H1 (cell line): ENCODE measurements around the gene SPTB. TPM values are rescaled to one million over a fixed set of nuclear protein-coding genes. Genes with fewer than 3 reads are reported as not detected.

Experiments used
- ASH2L ChIP-seq: fragments of 200-600, 300-600 bp; sonication (generic); IDR thresholded peaks from one replicate; pipeline ENCODE4 v1.7.1; 2017; ENCODE audit warnings: low read length
- EP300 ChIP-seq, 2 experiments: IDR thresholded peaks; 1 replicate in 1 of 2; 2 replicates in 1 of 2; pipeline ENCODE4 v1.6.1; 2011 to 2012; ENCODE audit warnings: low read depth in 2 of 2, low read length in 2 of 2, mild to moderate bottlenecking in 2 of 2, borderline replicate concordance in 1 of 2, inconsistent platforms in 1 of 2, moderate library complexity in 1 of 2
- JUN ChIP-seq: IDR thresholded peaks from 2 replicates; pipeline ENCODE4 v1.6.1; 2011; ENCODE audit warnings: low read depth, mild to moderate bottlenecking, improper control_type of control experiment, low read length
- RBBP5 ChIP-seq: IDR thresholded peaks from 2 replicates; pipeline ENCODE4 v1.7.1; 2012; ENCODE audit warnings: low read depth, mild to moderate bottlenecking, inconsistent platforms, low read length, moderate library complexity, borderline replicate concordance
- RXRA ChIP-seq: IDR thresholded peaks from 2 replicates; pipeline ENCODE4 v1.6.1; 2011; ENCODE audit warnings: low read depth, mild to moderate bottlenecking, low read length, moderate library complexity; ENCODE audit not compliant: insufficient read depth
- SIN3A ChIP-seq, 2 experiments: IDR thresholded peaks in 1 of 2; conservative IDR thresholded peaks in 1 of 2; 2 replicates each; pipeline ENCODE4 v1.6.1; 2011 to 2012; ENCODE audit warnings: low read length in 2 of 2, improper control_type of control experiment in 1 of 2, low read depth in 1 of 2, mild to moderate bottlenecking in 1 of 2
- TBP ChIP-seq: IDR thresholded peaks from 2 replicates; pipeline ENCODE4 v1.6.1; 2011; ENCODE audit warnings: low read depth, low read length, improper control_type of control experiment
- polyA plus RNA-seq, 7 experiments: library from polyadenylated mRNA; depleted of rRNA in 3 of 7; stranded (reverse) in 5 of 7; unstranded in 2 of 7; fragments of >200 nt in 5 of 7; fragments of 200-250 nt in 2 of 7; gene quantifications; 1 replicate in 5 of 7; 2 replicates in 1 of 7; 4 replicates in 1 of 7; pipeline versions ENCODE4 v1.2.1 to v1.2.3, GENCODE V29; 2011 to 2013; ENCODE audit warnings: missing spikeins in 2 of 7, mixed read lengths in 2 of 7
- total RNA-seq: library from RNA; stranded (reverse); fragmentation: NEBNext Ultra II Directional; extraction: Animal tissue kit (Norgen Biotek cat#: 25700); gene quantifications from 2 replicates; pipeline ENCODE4 v1.2.1, GENCODE V29; 2021
- TF ChIP-seq, protein P1 (sequence below): fragments of 300-600 bp; sonication (generic); IDR thresholded peaks from 2 replicates; pipeline ENCODE4 v1.7.1; 2012; ENCODE audit warnings: low read length, moderate library complexity, mild to moderate bottlenecking, inconsistent platforms; ENCODE audit not compliant: insufficient replicate concordance
- TF ChIP-seq, protein P2 (sequence below): IDR thresholded peaks from 2 replicates; pipeline ENCODE4 v1.6.1; 2012; ENCODE audit warnings: inconsistent platforms

Gene SPTB
- total and polyA plus RNA-seq, 2 of the 8 experiments (the other 6 are each of a cell fraction or from before 2014, with no cell fraction given): 0.30 to 2.4 TPM

GRCh38 chr14:64715628-64716412 is 163.9 kb downstream of the SPTB start (continued):
- TF ChIP-seq, protein P1, sequence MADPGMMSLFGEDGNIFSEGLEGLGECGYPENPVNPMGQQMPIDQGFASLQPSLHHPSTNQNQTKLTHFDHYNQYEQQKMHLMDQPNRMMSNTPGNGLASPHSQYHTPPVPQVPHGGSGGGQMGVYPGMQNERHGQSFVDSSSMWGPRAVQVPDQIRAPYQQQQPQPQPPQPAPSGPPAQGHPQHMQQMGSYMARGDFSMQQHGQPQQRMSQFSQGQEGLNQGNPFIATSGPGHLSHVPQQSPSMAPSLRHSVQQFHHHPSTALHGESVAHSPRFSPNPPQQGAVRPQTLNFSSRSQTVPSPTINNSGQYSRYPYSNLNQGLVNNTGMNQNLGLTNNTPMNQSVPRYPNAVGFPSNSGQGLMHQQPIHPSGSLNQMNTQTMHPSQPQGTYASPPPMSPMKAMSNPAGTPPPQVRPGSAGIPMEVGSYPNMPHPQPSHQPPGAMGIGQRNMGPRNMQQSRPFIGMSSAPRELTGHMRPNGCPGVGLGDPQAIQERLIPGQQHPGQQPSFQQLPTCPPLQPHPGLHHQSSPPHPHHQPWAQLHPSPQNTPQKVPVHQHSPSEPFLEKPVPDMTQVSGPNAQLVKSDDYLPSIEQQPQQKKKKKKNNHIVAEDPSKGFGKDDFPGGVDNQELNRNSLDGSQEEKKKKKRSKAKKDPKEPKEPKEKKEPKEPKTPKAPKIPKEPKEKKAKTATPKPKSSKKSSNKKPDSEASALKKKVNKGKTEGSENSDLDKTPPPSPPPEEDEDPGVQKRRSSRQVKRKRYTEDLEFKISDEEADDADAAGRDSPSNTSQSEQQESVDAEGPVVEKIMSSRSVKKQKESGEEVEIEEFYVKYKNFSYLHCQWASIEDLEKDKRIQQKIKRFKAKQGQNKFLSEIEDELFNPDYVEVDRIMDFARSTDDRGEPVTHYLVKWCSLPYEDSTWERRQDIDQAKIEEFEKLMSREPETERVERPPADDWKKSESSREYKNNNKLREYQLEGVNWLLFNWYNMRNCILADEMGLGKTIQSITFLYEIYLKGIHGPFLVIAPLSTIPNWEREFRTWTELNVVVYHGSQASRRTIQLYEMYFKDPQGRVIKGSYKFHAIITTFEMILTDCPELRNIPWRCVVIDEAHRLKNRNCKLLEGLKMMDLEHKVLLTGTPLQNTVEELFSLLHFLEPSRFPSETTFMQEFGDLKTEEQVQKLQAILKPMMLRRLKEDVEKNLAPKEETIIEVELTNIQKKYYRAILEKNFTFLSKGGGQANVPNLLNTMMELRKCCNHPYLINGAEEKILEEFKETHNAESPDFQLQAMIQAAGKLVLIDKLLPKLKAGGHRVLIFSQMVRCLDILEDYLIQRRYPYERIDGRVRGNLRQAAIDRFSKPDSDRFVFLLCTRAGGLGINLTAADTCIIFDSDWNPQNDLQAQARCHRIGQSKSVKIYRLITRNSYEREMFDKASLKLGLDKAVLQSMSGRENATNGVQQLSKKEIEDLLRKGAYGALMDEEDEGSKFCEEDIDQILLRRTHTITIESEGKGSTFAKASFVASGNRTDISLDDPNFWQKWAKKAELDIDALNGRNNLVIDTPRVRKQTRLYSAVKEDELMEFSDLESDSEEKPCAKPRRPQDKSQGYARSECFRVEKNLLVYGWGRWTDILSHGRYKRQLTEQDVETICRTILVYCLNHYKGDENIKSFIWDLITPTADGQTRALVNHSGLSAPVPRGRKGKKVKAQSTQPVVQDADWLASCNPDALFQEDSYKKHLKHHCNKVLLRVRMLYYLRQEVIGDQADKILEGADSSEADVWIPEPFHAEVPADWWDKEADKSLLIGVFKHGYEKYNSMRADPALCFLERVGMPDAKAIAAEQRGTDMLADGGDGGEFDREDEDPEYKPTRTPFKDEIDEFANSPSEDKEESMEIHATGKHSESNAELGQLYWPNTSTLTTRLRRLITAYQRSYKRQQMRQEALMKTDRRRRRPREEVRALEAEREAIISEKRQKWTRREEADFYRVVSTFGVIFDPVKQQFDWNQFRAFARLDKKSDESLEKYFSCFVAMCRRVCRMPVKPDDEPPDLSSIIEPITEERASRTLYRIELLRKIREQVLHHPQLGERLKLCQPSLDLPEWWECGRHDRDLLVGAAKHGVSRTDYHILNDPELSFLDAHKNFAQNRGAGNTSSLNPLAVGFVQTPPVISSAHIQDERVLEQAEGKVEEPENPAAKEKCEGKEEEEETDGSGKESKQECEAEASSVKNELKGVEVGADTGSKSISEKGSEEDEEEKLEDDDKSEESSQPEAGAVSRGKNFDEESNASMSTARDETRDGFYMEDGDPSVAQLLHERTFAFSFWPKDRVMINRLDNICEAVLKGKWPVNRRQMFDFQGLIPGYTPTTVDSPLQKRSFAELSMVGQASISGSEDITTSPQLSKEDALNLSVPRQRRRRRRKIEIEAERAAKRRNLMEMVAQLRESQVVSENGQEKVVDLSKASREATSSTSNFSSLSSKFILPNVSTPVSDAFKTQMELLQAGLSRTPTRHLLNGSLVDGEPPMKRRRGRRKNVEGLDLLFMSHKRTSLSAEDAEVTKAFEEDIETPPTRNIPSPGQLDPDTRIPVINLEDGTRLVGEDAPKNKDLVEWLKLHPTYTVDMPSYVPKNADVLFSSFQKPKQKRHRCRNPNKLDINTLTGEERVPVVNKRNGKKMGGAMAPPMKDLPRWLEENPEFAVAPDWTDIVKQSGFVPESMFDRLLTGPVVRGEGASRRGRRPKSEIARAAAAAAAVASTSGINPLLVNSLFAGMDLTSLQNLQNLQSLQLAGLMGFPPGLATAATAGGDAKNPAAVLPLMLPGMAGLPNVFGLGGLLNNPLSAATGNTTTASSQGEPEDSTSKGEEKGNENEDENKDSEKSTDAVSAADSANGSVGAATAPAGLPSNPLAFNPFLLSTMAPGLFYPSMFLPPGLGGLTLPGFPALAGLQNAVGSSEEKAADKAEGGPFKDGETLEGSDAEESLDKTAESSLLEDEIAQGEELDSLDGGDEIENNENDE: peak; percentile 53
- TF ChIP-seq RBBP5 (peak; percentile 88), JUN (no peak), TBP (peak; percentile 23; the same call in 1 of the 2 replicates), RXRA (0 out of 2 replicates have a peak, but pooled peaks have one; percentile 2), SIN3A (conservative IDR thresholded peaks at IDR 0.05 in 1 of 2, IDR thresholded peaks at IDR 0.05 in 1 of 2; ENCODE audit: low read depth in 1 of 2, low read length in 2 of 2) (no peak), ASH2L (peak; percentile 88), EP300 (IDR thresholded peaks at IDR 0.05; ENCODE audit: borderline replicate concordance in 1 of 2, low read depth in 2 of 2, low read length in 2 of 2) (0 out of 3 replicates have a peak, but pooled peaks of 1 of the 2 experiments have one; percentile 48)
- TF ChIP-seq, protein P2, sequence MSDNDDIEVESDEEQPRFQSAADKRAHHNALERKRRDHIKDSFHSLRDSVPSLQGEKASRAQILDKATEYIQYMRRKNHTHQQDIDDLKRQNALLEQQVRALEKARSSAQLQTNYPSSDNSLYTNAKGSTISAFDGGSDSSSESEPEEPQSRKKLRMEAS: peak; percentile 37; the same call in 1 of the 2 replicates
- TF ChIP-seq, all 59 proteins: peak for 13
